Esophagus squamous epithelium (tissue), 5 donors: ENCODE measurements around the gene ADCY6. TPM values are rescaled to one million over a fixed set of nuclear protein-coding genes. Genes with fewer than 3 reads are reported as not detected.

Source experiments
- DNase-seq: peaks from one replicate; lab custom pipeline; 2025; lab: John Stamatoyannopoulos, UW
- H3K27ac ChIP-seq, 4 donors: fragments of 200-600 bp; sonication (generic); one replicate each; pipeline ENCODE4 v1.5.1; 2016 to 2019; ENCODE audit warnings: mild to moderate bottlenecking in 1 of 4
- H3K27me3 ChIP-seq, 4 donors: fragments of 200-600 bp; sonication (generic); 1 replicate in 3 of 4; 2 replicates in 1 of 4; pipeline versions ENCODE4 v1.5.1 to v1.6.0; 2017 to 2021; ENCODE audit warnings: antibody characterized with exemption in 1 of 4
- H3K36me3 ChIP-seq, 3 donors: fragments of 200-600 bp; sonication (generic); one replicate each; pipeline ENCODE4 v1.5.1; 2016 to 2019
- H3K4me1 ChIP-seq, 3 donors: fragments of 200-600 bp; sonication (generic); one replicate each; pipeline ENCODE4 v1.5.1; 2017 to 2019
- H3K4me3 ChIP-seq, 4 donors: fragments of 200-600 bp; sonication (generic); 1 replicate in 3 of 4; 2 replicates in 1 of 4; pipeline ENCODE4 v1.5.1; 2016 to 2019; ENCODE audit warnings: mild to moderate bottlenecking in 2 of 4, moderate library complexity in 1 of 4
- H3K9me3 ChIP-seq, 3 donors: fragments of 200-600 bp; sonication (generic); one replicate each; pipeline ENCODE4 v1.5.1; 2016 to 2019
- POLR2A ChIP-seq, 4 donors: fragments of 450-650 bp; IDR thresholded peaks; one replicate each; pipeline ENCODE4 v1.6.1; 2017; ENCODE audit warnings: antibody characterized with exemption in 4 of 4, mild to moderate bottlenecking in 4 of 4, moderate library complexity in 3 of 4
- WGBS, 2 donors: methylation state at CpG; one replicate each; pipeline ENCODE4 v1.1.5; 2018; 5-methylcytosine and 5-hydroxymethylcytosine counted together
- intact Hi-C: fragments of 100-400 bp; cut with DNase I; formaldehyde crosslinking; loops from one replicate; pipeline ENCODE4 v1.15.0; 2022
- total RNA-seq, 4 donors: library from RNA; depleted of rRNA; stranded (reverse); fragments of >200 nt; gene quantifications; one replicate each; pipeline ENCODE4 v1.1.0, GENCODE V29; 2016
- TF ChIP-seq, protein P1 (sequence below), 6 experiments: fragments of 450-650 bp in 4 of 6; fragments of 200-600 bp in 2 of 6; sonication (generic) in 2 of 6; IDR thresholded peaks; one replicate each; pipeline ENCODE4 v1.5.1; 2016 to 2019; ENCODE audit warnings: antibody characterized with exemption in 6 of 6, mild to moderate bottlenecking in 4 of 6, moderate library complexity in 4 of 6
- donor health status: DM: yes; HTN: yes; CAD: no.

The ADCY6 gene
- total RNA-seq, 4 donors from 2014 or later: 11.5 to 14.7 (median 13.9) TPM

DNA sequence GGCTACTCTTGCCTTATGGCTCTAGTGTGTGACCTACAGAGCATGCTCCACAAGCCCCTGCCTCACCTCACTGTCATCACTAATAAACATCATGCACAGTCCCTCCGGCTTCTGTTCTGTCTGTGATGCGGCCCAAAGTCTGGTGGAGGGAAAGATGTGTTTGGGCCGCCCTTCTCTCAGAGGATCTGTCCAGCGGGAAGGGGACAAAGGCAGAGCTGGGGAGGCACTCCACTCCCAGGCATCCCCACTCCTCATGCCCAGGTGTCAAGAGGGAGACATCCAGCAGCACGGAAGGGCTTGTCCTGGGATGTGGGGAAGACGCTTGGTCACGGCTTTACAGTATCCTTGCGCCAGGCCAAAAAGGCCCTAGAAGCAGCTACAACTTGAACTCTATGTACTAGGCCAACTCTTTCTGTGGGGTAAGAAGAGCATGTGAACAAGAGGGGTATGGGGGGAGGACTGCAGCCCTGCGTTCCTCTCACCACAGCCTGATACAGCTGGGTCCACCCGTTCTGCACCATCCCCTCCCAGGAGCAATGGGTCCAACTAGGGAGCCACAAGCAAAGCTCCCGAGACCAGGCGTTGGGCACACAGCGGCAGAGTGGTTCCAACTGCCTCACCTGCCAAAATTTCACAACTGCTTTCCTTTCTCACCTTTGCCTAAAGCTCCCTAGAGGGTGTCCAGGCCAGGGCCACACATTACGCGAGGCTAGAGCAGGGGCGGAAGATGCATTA is 40.1 kb upstream of the ADCY6 start:
- Histone ChIP-seq H3K9me3 (no peaks in the 10 kb centered on the region), H3K36me3 (peaks cover 26 to 100% (median 51%) of the 10 kb centered on the region in 3 donors), H3K27ac (no peak overlapping the region), H3K27me3 (no peaks in the 10 kb centered on the region), H3K4me3 (no peak overlapping the region), H3K4me1 (no peaks in the 10 kb centered on the region)
- DNase-seq: no peak
- WGBS, 2 donors: 82 to 86% methylated on average over 6 to 13 of the region's 16 CpGs
- intact Hi-C loops: no loop called here
- TF ChIP-seq POLR2A (IDR thresholded peaks at IDR 0.05): no peak
- TF ChIP-seq, protein P1, sequence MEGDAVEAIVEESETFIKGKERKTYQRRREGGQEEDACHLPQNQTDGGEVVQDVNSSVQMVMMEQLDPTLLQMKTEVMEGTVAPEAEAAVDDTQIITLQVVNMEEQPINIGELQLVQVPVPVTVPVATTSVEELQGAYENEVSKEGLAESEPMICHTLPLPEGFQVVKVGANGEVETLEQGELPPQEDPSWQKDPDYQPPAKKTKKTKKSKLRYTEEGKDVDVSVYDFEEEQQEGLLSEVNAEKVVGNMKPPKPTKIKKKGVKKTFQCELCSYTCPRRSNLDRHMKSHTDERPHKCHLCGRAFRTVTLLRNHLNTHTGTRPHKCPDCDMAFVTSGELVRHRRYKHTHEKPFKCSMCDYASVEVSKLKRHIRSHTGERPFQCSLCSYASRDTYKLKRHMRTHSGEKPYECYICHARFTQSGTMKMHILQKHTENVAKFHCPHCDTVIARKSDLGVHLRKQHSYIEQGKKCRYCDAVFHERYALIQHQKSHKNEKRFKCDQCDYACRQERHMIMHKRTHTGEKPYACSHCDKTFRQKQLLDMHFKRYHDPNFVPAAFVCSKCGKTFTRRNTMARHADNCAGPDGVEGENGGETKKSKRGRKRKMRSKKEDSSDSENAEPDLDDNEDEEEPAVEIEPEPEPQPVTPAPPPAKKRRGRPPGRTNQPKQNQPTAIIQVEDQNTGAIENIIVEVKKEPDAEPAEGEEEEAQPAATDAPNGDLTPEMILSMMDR (IDR thresholded peaks at IDR 0.05): no peak

DNA sequence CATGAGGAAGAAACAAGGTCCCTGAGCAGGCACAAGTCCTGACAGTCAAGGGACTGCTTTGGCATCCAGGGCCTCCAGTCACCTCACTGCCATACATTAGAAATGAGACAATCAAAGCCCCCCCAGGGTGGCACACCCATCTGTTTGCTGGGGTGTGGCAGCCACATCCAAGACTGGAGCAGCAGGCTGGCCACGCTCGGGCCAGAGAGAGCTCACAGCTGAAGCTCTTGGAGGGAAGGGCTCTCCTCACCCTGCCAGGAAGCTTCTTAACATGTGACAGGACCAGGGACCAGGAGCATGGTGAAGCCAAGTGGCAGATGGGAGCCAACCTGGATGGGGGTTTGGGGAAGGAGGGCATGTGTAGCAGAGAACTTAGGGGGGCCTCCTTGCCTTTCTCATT is 39.4 kb upstream of the ADCY6 start:
- no peaks in the 10 kb centered on the region for H3K27me3 ChIP-seq
- no peaks in the 10 kb centered on the region for H3K9me3 ChIP-seq
- no peak overlapping the region for H3K27ac ChIP-seq
- no peak overlapping the region for H3K4me3 ChIP-seq
- peaks cover 21 to 100% (median 46%) of the 10 kb centered on the region in 3 donors for H3K36me3 ChIP-seq
- H3K4me1 ChIP-seq: no peaks in the 10 kb centered on the region
- DNase-seq: no peak
- WGBS, 2 donors: 56% methylated on average over 2 of the region's 2 CpGs; no CpG with 5 or more reads in 1 of the 2 donors
- intact Hi-C loops: no loop called here
- no peak for TF ChIP-seq POLR2A (IDR thresholded peaks at IDR 0.05)
- TF ChIP-seq, protein P1 (IDR thresholded peaks at IDR 0.05): no peak

DNA sequence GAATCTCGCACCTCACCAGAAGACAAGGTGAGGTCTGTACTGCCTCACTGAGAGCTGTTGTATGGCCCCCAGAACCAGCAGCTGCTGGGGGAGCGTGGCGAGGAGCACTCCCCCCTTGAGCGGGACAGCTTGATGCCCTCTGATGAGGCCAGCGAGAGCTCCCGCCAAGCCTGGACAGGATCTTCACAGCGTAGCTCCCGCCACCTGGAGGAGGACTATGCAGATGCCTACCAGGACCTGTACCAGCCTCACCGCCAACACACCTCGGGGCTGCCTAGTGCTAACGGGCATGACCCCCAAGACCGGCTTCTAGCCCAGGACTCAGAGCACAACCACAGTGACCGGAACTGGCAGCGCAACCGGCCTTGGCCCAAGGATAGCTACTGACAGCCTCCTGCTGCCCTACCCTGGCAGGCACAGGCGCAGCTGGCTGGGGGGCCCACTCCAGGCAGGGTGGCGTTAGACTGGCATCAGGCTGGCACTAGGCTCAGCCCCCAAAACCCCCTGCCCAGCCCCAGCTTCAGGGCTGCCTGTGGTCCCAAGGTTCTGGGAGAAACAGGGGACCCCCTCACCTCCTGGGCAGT is 38.7 kb upstream of the ADCY6 start:
- Histone ChIP-seq H3K36me3 (peaks cover 14 to 98% (median 41%) of the 10 kb centered on the region in 3 donors), H3K27me3 (no peaks in the 10 kb centered on the region), H3K4me3 (no peak overlapping the region), H3K4me1 (no peaks in the 10 kb centered on the region), H3K27ac (no peak overlapping the region), H3K9me3 (no peaks in the 10 kb centered on the region)
- intact Hi-C loops: no loop called here
- 96 to 100% methylated on average over 1 to 5 of the region's 17 CpGs for WGBS, 2 donors
- TF ChIP-seq, protein P1 (IDR thresholded peaks at IDR 0.05): no peak
- TF ChIP-seq POLR2A (IDR thresholded peaks at IDR 0.05): no peak
- no peak for DNase-seq

DNA sequence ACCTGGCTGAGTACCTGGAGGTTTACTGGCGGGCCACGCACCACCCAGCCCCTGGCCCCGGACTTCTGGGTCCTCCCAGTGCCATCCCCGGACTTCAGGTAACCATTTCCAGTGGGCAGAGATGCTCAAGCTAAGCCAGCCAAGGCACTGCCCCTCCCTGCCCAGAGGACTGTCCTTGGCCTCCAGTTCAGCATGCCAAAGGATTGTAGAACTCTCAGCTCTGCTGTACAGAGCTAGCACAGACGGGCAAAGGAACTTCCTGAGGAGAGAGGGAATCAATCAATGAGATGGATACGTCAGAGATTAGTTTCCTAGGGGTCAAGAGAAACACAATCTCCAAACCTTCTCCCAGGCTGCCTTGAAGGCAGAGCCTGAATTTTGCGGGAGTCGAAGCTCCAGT is 38.1 kb upstream of the ADCY6 start:
- WGBS, 2 donors: 69 to 78% methylated on average over 4 of the region's 8 CpGs
- no peak for DNase-seq
- no peak overlapping the region for H3K4me3 ChIP-seq
- no peak overlapping the region for H3K27ac ChIP-seq
- H3K36me3 ChIP-seq: peaks cover 13 to 93% (median 39%) of the 10 kb centered on the region in 3 donors
- H3K4me1 ChIP-seq: no peaks in the 10 kb centered on the region
- H3K9me3 ChIP-seq: no peaks in the 10 kb centered on the region
- no peaks in the 10 kb centered on the region for H3K27me3 ChIP-seq
- no peak for TF ChIP-seq POLR2A (IDR thresholded peaks at IDR 0.05)
- TF ChIP-seq, protein P1 (IDR thresholded peaks at IDR 0.05): no peak
- intact Hi-C loops: no loop called here

DNA sequence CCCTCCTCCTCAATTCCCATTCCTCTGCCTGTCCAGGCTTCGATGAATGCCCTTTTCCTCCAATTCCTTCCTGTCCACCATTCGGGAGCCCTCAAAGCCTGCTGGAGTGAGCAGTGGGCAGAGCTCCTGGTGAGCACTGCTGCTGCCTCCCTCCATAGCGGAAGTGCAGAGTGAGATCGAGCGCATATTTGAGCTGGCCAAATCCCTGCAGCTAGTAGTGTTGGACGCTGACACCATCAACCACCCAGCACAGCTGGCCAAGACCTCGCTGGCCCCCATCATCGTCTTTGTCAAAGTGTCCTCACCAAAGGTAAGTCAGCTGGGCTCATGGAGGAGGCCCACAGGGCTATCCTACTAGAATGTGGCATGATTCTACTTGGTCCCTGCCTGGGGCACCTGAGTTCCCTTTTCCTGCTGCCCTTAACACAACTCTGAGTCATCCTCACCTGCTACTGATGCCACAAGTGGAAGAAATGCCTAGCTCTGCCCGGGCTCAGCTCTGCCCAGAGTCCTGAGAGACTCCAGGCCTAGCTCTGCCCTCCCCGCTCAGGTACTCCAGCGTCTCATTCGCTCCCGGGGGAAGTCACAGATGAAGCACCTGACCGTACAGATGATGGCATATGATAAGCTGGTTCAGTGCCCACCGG is 37.4 kb upstream of the ADCY6 start:
- H3K36me3 ChIP-seq: peaks cover 7 to 86% (median 32%) of the 10 kb centered on the region in 3 donors

More for the DNA sequence above, 37.4 kb upstream of the ADCY6 start:
- TF ChIP-seq, protein P1 (IDR thresholded peaks at IDR 0.05): no peak
- no peak for TF ChIP-seq POLR2A (IDR thresholded peaks at IDR 0.05)
- 52 to 70% methylated on average over 6 to 12 of the region's 15 CpGs for WGBS, 2 donors
- intact Hi-C loops: no loop called here
- no peak for DNase-seq
- H3K4me3 ChIP-seq: no peak overlapping the region
- no peak overlapping the region for H3K27ac ChIP-seq
- no peaks in the 10 kb centered on the region for H3K27me3 ChIP-seq
- no peaks in the 10 kb centered on the region for H3K4me1 ChIP-seq
- H3K9me3 ChIP-seq: no peaks in the 10 kb centered on the region
